Effector memory CD4-positive, alpha-beta T cell (primary cell): ENCODE data around the gene NOXA1.

ENCODE experiments used
- DNase-seq, 3 donors: peaks; one replicate each; pipeline ENCODE4 v3.0.0-alpha.2; 2020
- H3K27ac ChIP-seq: 2 replicates; pipeline ENCODE4 v1.7.0; 2013; ENCODE audit warnings: mild to moderate bottlenecking, low read length, moderate library complexity; ENCODE audit not compliant: insufficient read depth, poor library complexity, severe bottlenecking
- H3K27me3 ChIP-seq: replicated peaks from 2 replicates; pipeline ENCODE4 v1.7.0; 2013; ENCODE audit warnings: mild to moderate bottlenecking, low read length; ENCODE audit not compliant: insufficient read depth, control insufficient read depth, poor library complexity, severe bottlenecking
- H3K36me3 ChIP-seq: 2 replicates; pipeline ENCODE4 v1.7.0; 2013; ENCODE audit warnings: mild to moderate bottlenecking, low read length, moderate library complexity; ENCODE audit not compliant: control insufficient read depth, insufficient read depth
- H3K4me1 ChIP-seq: 2 replicates; pipeline ENCODE4 v1.7.0; 2013; ENCODE audit warnings: low read length, mild to moderate bottlenecking; ENCODE audit not compliant: control insufficient read depth, insufficient read depth, poor library complexity, severe bottlenecking
- H3K4me3 ChIP-seq: 2 replicates; pipeline ENCODE4 v1.7.0; 2013; ENCODE audit warnings: low read length, low read depth, mild to moderate bottlenecking; ENCODE audit not compliant: insufficient read depth, poor library complexity, severe bottlenecking
- H3K9me3 ChIP-seq: 2 replicates; pipeline ENCODE4 v1.7.0; 2013; ENCODE audit warnings: mild to moderate bottlenecking, low read length, moderate library complexity; ENCODE audit not compliant: control insufficient read depth

The NOXA1 gene

GRCh38 chr9:137435381-137435891, 12.2 kb downstream of the NOXA1 start:
- no peak for DNase-seq
- no peaks in the 10 kb centered on the region for H3K27me3 ChIP-seq
- no peak overlapping the region for H3K4me3 ChIP-seq
- no peaks in the 10 kb centered on the region for H3K4me1 ChIP-seq
- no peak overlapping the region for H3K27ac ChIP-seq
- no peaks in the 10 kb centered on the region for H3K9me3 ChIP-seq
- H3K36me3 ChIP-seq = no peaks in the 10 kb centered on the region

GRCh38 chr9:137435980-137436760, 13.0 kb downstream of the NOXA1 start:
- Histone ChIP-seq H3K4me1 (no peaks in the 10 kb centered on the region), H3K9me3 (no peaks in the 10 kb centered on the region), H3K4me3 (no peak overlapping the region), H3K36me3 (no peaks in the 10 kb centered on the region), H3K27me3 (no peaks in the 10 kb centered on the region), H3K27ac (no peak overlapping the region)
- DNase-seq = no peak

- peaks cover 4% of the 10 kb centered on the region for H3K4me1 ChIP-seq
- no peaks in the 10 kb centered on the region for H3K27me3 ChIP-seq
- H3K36me3 ChIP-seq = no peaks in the 10 kb centered on the region
- no peak for DNase-seq
- no peaks in the 10 kb centered on the region for H3K9me3 ChIP-seq
- H3K27ac ChIP-seq = no peak overlapping the region
- H3K4me3 ChIP-seq = no peak overlapping the region
Observed at GRCh38 chr9:137436761-137437600, 13.8 kb downstream of the NOXA1 start.

GRCh38 chr9:137437691-137438590, 14.7 kb downstream of the NOXA1 start:
- H3K9me3 ChIP-seq = no peaks in the 10 kb centered on the region
- H3K27me3 ChIP-seq = no peaks in the 10 kb centered on the region
- H3K4me3 ChIP-seq = no peak overlapping the region
- no peak overlapping the region for H3K27ac ChIP-seq
- H3K4me1 ChIP-seq = peaks cover 4% of the 10 kb centered on the region
- no peaks in the 10 kb centered on the region for H3K36me3 ChIP-seq
- DNase-seq = no peak

GRCh38 chr9:137438591-137439157, 15.5 kb downstream of the NOXA1 start:
- Histone ChIP-seq H3K4me1 (peaks cover 4% of the 10 kb centered on the region), H3K27me3 (no peaks in the 10 kb centered on the region), H3K36me3 (no peaks in the 10 kb centered on the region), H3K4me3 (no peak overlapping the region), H3K27ac (no peak overlapping the region), H3K9me3 (no peaks in the 10 kb centered on the region)
- DNase-seq = no peak

GRCh38 chr9:137439158-137439714, 16.0 kb downstream of the NOXA1 start:
- Histone ChIP-seq H3K9me3 (no peaks in the 10 kb centered on the region), H3K27me3 (no peaks in the 10 kb centered on the region), H3K4me1 (peaks cover 4% of the 10 kb centered on the region), H3K4me3 (no peak overlapping the region), H3K36me3 (no peaks in the 10 kb centered on the region), H3K27ac (no peak overlapping the region)
- DNase-seq = no peak

GRCh38 chr9:137441289-137441934, 18.2 kb downstream of the NOXA1 start, which contains the start of gene ENTPD8:
Gene ENTPD8, minus strand, starts transcription at chr9:137441357. Its CDS starts 3,072 bp downstream, at chr9:137438285.
- no peak for DNase-seq
- no peaks in the 10 kb centered on the region for H3K36me3 ChIP-seq
- no peaks in the 10 kb centered on the region for H3K9me3 ChIP-seq
- H3K27ac ChIP-seq = no peak within 1 kb of the TSS
- H3K4me3 ChIP-seq = peak within 1 kb of the TSS; percentile 32
- no peaks in the 10 kb centered on the region for H3K27me3 ChIP-seq
- H3K4me1 ChIP-seq = peaks cover 9% of the 10 kb centered on the region

GRCh38 chr9:137441935-137442321, 18.7 kb downstream of the NOXA1 start:
- H3K9me3 ChIP-seq = no peaks in the 10 kb centered on the region
- H3K4me1 ChIP-seq = peaks cover 9% of the 10 kb centered on the region
- no peak overlapping the region for H3K27ac ChIP-seq
- no peak for DNase-seq
- no peak overlapping the region for H3K4me3 ChIP-seq
- no peaks in the 10 kb centered on the region for H3K27me3 ChIP-seq
- H3K36me3 ChIP-seq = no peaks in the 10 kb centered on the region
